H9 (cell line): Measurements from ENCODE around the gene RABGAP1L. TPM values are rescaled to one million over a fixed set of nuclear protein-coding genes. Genes with fewer than 3 reads are reported as not detected.
A peak's percentile ranks its signal among the peaks of the same experiment; 100 is the strongest.

Experiments used
- DNase-seq: peaks from one replicate; pipeline ENCODE4 v3.0.0-alpha.2; 2017
- H2AFZ ChIP-seq: one replicate; pipeline ENCODE4 v1.6.1; 2013; ENCODE audit warnings: mild to moderate bottlenecking, low read length, control low read depth, moderate library complexity
- H2AK5ac ChIP-seq: 2 replicates; pipeline ENCODE4 v1.6.1; 2013; ENCODE audit warnings: low read length, control low read depth, mixed read lengths; ENCODE audit not compliant: insufficient read length
- H2BK120ac ChIP-seq: one replicate; pipeline ENCODE4 v1.6.1; 2013; ENCODE audit warnings: low read depth, mild to moderate bottlenecking, low read length, control low read depth, inconsistent platforms; ENCODE audit not compliant: poor library complexity, severe bottlenecking
- H2BK12ac ChIP-seq: 2 replicates; pipeline ENCODE4 v1.6.1; 2013; ENCODE audit warnings: low read length, control low read depth, mixed read lengths, low read depth; ENCODE audit not compliant: insufficient read length
- H2BK15ac ChIP-seq: 2 replicates; pipeline ENCODE4 v1.6.1; 2013; ENCODE audit warnings: low read depth, low read length, control low read depth
- H2BK20ac ChIP-seq: one replicate; pipeline ENCODE4 v1.6.1; 2013; ENCODE audit warnings: low read depth, mild to moderate bottlenecking, low read length, control low read depth, inconsistent platforms; ENCODE audit not compliant: poor library complexity, severe bottlenecking
- H2BK5ac ChIP-seq: 2 replicates; pipeline ENCODE4 v1.6.1; 2013; ENCODE audit warnings: low read length, control low read depth, mixed read lengths; ENCODE audit not compliant: insufficient read length
- H3K14ac ChIP-seq: 2 replicates; pipeline ENCODE4 v1.6.1; 2013; ENCODE audit warnings: low read length, control low read depth; ENCODE audit not compliant: insufficient read depth
- H3K18ac ChIP-seq: 2 replicates; pipeline ENCODE4 v1.6.1; 2013; ENCODE audit warnings: low read depth, mild to moderate bottlenecking, mixed read lengths, low read length, control low read depth; ENCODE audit not compliant: insufficient read length
- H3K23ac ChIP-seq: 2 replicates; pipeline ENCODE4 v1.6.1; 2013; ENCODE audit warnings: low read length, control low read depth, mixed read lengths, low read depth; ENCODE audit not compliant: insufficient read length
- H3K23me2 ChIP-seq: 2 replicates; pipeline ENCODE4 v1.6.1; 2013; ENCODE audit warnings: low read depth, mild to moderate bottlenecking, mixed read lengths, low read length, control low read depth; ENCODE audit not compliant: insufficient read length, poor library complexity, severe bottlenecking
- H3K27ac ChIP-seq: 2 replicates; pipeline ENCODE4 v1.5.1; 2013; ENCODE audit warnings: low read length, control low read depth, mixed read lengths, low read depth; ENCODE audit not compliant: insufficient read length
- H3K27me3 ChIP-seq: 2 replicates; pipeline ENCODE4 v1.6.1; 2013; ENCODE audit warnings: low read length, control low read depth, inconsistent platforms; ENCODE audit not compliant: insufficient read depth
- H3K4ac ChIP-seq: 2 replicates; pipeline ENCODE4 v1.6.1; 2013; ENCODE audit warnings: low read depth, mild to moderate bottlenecking, control low read depth, inconsistent platforms, low read length, moderate library complexity
- H3K4me1 ChIP-seq: 2 replicates; pipeline ENCODE4 v1.6.1; 2013; ENCODE audit warnings: low read length, control low read depth, inconsistent platforms; ENCODE audit not compliant: insufficient read depth
- H3K4me2 ChIP-seq: 2 replicates; pipeline ENCODE4 v1.6.1; 2013; ENCODE audit warnings: low read length, control low read depth, mixed read lengths; ENCODE audit not compliant: insufficient read length, insufficient read depth
- H3K56ac ChIP-seq: 2 replicates; pipeline ENCODE4 v1.6.1; 2013; ENCODE audit warnings: low read depth, mild to moderate bottlenecking, mixed read lengths, low read length, control low read depth; ENCODE audit not compliant: insufficient read length
- H3K79me1 ChIP-seq: 2 replicates; pipeline ENCODE4 v1.6.1; 2013; ENCODE audit warnings: low read depth, mild to moderate bottlenecking, moderate library complexity, low read length, control low read depth, inconsistent platforms; ENCODE audit not compliant: insufficient read depth, poor library complexity, severe bottlenecking
- H3K79me2 ChIP-seq: 2 replicates; pipeline ENCODE4 v1.6.1; 2013; ENCODE audit warnings: low read length, control low read depth, inconsistent platforms; ENCODE audit not compliant: insufficient read depth
- H3K9ac ChIP-seq: 2 replicates; pipeline ENCODE4 v1.6.1; 2013; ENCODE audit warnings: low read length, control low read depth, mixed read lengths; ENCODE audit not compliant: insufficient read length; ENCODE audit errors: extremely low read depth
- H3K9me3 ChIP-seq: one replicate; pipeline ENCODE4 v1.6.1; 2013; ENCODE audit warnings: low read depth, low read length, inconsistent platforms; ENCODE audit not compliant: control insufficient read depth
- H3T11ph ChIP-seq: one replicate; pipeline ENCODE4 v1.6.1; 2013; ENCODE audit warnings: mild to moderate bottlenecking, low read length, control low read depth, inconsistent platforms
- H4K20me1 ChIP-seq: one replicate; pipeline ENCODE4 v1.6.1; 2013; ENCODE audit not compliant: control insufficient read depth, insufficient read length, insufficient read depth
- H4K5ac ChIP-seq: 2 replicates; pipeline ENCODE4 v1.6.1; 2013; ENCODE audit warnings: low read depth, mild to moderate bottlenecking, mixed read lengths, low read length, control low read depth; ENCODE audit not compliant: insufficient read length
- H4K8ac ChIP-seq: replicated peaks from 2 replicates; pipeline ENCODE4 v1.6.1; 2013; ENCODE audit warnings: low read length, control low read depth, mixed read lengths, low read depth; ENCODE audit not compliant: insufficient read length
- H4K91ac ChIP-seq: 2 replicates; pipeline ENCODE4 v1.6.1; 2013; ENCODE audit warnings: low read depth, mild to moderate bottlenecking, moderate library complexity, mixed read lengths, low read length, control low read depth; ENCODE audit not compliant: insufficient read length
- H3K27ac Mint-ChIP-seq, 3 experiments: 2 replicates in 2 of 3; 3 replicates in 1 of 3; pipeline ENCODE4 v1.8.0; 2020 to 2021; ENCODE audit warnings: mixed read lengths in 3 of 3, mild to moderate bottlenecking in 1 of 3, moderate library complexity in 1 of 3
- H3K27me3 Mint-ChIP-seq: 2 replicates; pipeline ENCODE4 v1.8.0; 2021; ENCODE audit warnings: low read depth, mild to moderate bottlenecking, moderate library complexity, mixed read lengths
- H3K36me3 Mint-ChIP-seq, 3 experiments: 2 replicates in 2 of 3; 3 replicates in 1 of 3; pipeline ENCODE4 v1.8.0; 2020 to 2021; ENCODE audit warnings: low read depth in 3 of 3, mixed read lengths in 3 of 3; ENCODE audit not compliant: insufficient read depth in 1 of 3
- H3K4me1 Mint-ChIP-seq, 2 experiments: 2 replicates each; pipeline ENCODE4 v1.8.0; 2020; ENCODE audit warnings: mixed read lengths in 2 of 2
- H3K4me3 Mint-ChIP-seq, 2 experiments: 2 replicates in 1 of 2; 3 replicates in 1 of 2; pipeline ENCODE4 v1.8.0; 2020 to 2021; ENCODE audit warnings: mild to moderate bottlenecking in 2 of 2, mixed read lengths in 2 of 2, moderate library complexity in 1 of 2
- H3K9me3 Mint-ChIP-seq, 2 experiments: 2 replicates in 1 of 2; 3 replicates in 1 of 2; pipeline ENCODE4 v1.8.0; 2020; ENCODE audit warnings: mild to moderate bottlenecking in 2 of 2, mixed read lengths in 2 of 2, moderate library complexity in 1 of 2
- CTCF ChIP-seq: fragments of 200-600 bp; sonication (generic); conservative IDR thresholded peaks from 3 replicates; pipeline ENCODE4 v1.8.0; 2021; ENCODE audit warnings: antibody characterized with exemption, mild to moderate bottlenecking
- WGBS: extraction: QIAGEN DNeasy Blood & Tissue Kit; methylation state at CpG from one replicate; pipeline ENCODE4 v1.1.7; 2013; ENCODE audit warnings: missing lambda C conversion rate, low lambda C conversion rate, mixed read lengths; ENCODE audit not compliant: insufficient read length; ENCODE audit errors: extremely low coverage; 5-methylcytosine and 5-hydroxymethylcytosine counted together
- total RNA-seq: library from RNA; stranded (reverse); gene quantifications from 2 replicates; pipeline ENCODE4 v1.2.1, GENCODE V29; 2021

RABGAP1L gene
- total RNA-seq, 1 experiment from 2014 or later = 147 TPM

GRCh38 chr1:174258148-174258550, 98.8 kb downstream of the RABGAP1L start:
- Histone ChIP-seq H4K5ac (no peak overlapping the region), H2BK12ac (no peak overlapping the region), H3K23ac (no peak overlapping the region), H3K14ac (no peak overlapping the region), H3K18ac (no peak overlapping the region), H3K4ac (no peak overlapping the region), H3K23me2 (no peaks in the 10 kb centered on the region), H4K20me1 (no peaks in the 10 kb centered on the region), H3K4me2 (no peak overlapping the region), H3K4me1 (no peaks in the 10 kb centered on the region), H3K79me1 (no peaks in the 10 kb centered on the region), H3K79me2 (no peaks in the 10 kb centered on the region), H3K27ac (no peak overlapping the region), H2BK20ac (no peak overlapping the region), H4K8ac (no peak overlapping the region), H2BK15ac (no peak overlapping the region), H2AFZ (no peak overlapping the region), H2BK120ac (no peak overlapping the region), H3K9me3 (no peaks in the 10 kb centered on the region), H4K91ac (no peak overlapping the region), H2AK5ac (no peak overlapping the region), H2BK5ac (no peak overlapping the region), H3K27me3 (no peaks in the 10 kb centered on the region), H3T11ph (no peak overlapping the region), H3K9ac (no peak overlapping the region), H3K56ac (no peak overlapping the region)
- Mint-ChIP-seq H3K36me3 (peaks cover 3 to 4% (median 4%) of the 10 kb centered on the region in 3 experiments; a peak in 5 of 7 replicates), H3K27me3 (no peaks in the 10 kb centered on the region), H3K4me3 (no peak overlapping the region), H3K9me3 (no peaks in the 10 kb centered on the region), H3K27ac (no peak overlapping the region), H3K4me1 (peaks cover 0 to 4% of the 10 kb centered on the region in 2 experiments; a peak in 2 of 4 replicates)
- TF ChIP-seq CTCF = peak; percentile 79
- no CpG with 5 or more reads among the region's 1 CpG for whole genome bisulfite sequencing
- DNase-seq = peak; percentile 36
